ENCODE data around the gene DMRT3.

The DMRT3 gene

DNA sequence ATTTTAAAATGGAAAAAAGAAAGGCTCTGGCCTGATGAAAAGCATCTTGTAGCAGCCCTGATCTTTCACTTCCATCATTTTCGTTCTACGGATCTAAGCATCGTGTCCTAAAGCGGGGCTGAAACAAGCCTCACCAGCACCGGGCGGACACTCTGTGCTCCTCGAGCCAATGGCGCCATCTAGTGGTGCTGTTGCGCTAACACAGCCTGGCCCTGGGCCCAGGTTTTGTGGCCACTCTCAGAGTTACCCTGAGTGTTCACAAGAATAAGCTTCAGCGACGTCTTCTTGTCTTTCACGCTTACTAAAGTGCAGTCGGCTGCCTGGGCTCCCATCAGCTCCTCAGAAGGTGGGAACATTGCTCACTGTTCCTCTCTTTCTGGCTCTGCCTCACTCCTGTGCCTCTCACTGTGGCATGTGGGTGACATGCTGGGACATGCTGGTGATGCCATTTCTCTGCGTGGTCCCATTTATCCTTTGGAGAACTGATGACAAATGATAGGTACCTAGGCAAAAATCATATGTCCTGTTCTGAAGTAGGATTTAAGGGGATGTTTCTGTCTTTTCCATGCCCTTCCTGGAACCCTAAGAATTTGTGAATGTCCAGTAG lies 32.7 kb downstream of the DMRT3 start:
- FAIRE-seq, result peak; percentile 91
- DNase-seq (ENCODE audit: insufficient read length), result peak; percentile 45
- TF ChIP-seq POLR2A (IDR thresholded peaks at IDR 0.05; ENCODE audit: low read depth, low read length) (no peak), TAF1 (IDR thresholded peaks at IDR 0.05; ENCODE audit: borderline replicate concordance, low read depth, low read length) (no peak)

DNA sequence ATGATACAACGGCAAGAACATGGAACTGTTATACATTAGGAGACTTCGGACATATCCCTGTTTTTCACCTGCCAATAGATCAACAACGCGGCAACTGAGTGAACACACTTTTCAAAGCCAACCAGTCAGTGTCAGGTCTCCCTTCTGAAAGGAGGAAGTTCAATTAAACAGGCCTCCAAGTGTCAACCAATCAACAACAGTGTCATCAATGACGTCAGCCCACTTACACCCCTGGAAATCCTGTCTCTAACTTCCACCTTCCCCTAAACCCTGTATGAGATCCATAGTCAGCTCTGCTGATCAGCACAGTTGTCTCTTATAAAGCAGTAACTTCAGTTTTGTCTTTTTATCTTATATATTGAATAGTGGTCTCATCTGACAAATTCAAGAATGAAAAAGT lies 36.6 kb downstream of the DMRT3 start:
- FAIRE-seq, result no peak
- TF ChIP-seq POLR2A (IDR thresholded peaks at IDR 0.05; ENCODE audit: low read depth, low read length) (no peak), POLR2AphosphoS5 (IDR thresholded peaks at IDR 0.05; ENCODE audit: low read depth, low read length) (no peak), TAF1 (IDR thresholded peaks at IDR 0.05; ENCODE audit: borderline replicate concordance, low read depth, low read length) (no peak)
- DNase-seq (ENCODE audit: insufficient read length), result no peak

DNA sequence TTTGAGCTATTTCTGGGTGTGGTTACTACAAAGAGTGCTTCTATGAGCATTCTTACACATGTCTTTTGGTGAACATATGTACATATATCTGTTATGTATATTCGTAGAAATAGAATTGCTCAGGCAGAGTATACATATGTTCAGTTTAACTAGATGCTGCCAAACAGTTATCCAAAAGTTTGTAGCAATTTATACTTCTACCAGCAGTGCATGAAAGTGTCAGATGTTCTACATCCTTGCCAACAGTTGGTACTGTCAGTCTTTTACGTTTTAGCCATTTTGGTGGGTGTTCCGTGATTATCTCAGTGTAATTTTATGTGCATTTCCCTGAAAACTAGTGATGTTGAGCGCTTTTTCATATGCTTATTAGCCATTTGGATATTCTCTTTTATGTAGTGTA lies 37.8 kb downstream of the DMRT3 start:
- no peak for FAIRE-seq
- no peak for DNase-seq (ENCODE audit: insufficient read length)
- TF ChIP-seq TAF1 (IDR thresholded peaks at IDR 0.05; ENCODE audit: borderline replicate concordance, low read depth, low read length), result no peak
- no peak for TF ChIP-seq POLR2AphosphoS5 (IDR thresholded peaks at IDR 0.05; ENCODE audit: low read depth, low read length)
- TF ChIP-seq POLR2A (IDR thresholded peaks at IDR 0.05; ENCODE audit: low read depth, low read length), result no peak

DNA sequence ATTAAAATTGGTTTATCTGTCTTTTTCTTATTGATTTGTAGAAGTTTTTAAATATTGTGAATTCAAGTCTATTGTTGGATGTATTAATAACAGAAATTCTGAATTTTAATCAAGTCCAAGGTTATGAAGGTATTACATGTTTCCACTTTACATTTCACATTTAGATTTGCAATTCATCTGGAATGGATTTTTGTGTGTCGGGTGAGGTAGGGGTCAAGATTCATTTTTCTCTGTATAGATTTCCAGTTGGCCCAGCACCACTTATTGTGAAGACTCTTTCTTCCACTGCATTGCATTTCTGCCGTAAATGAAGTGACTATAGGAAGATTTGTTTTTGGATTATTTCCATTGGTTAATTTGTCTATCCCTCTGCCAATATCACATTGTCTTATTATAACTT lies 38.2 kb downstream of the DMRT3 start:
- no peak for FAIRE-seq
- TF ChIP-seq TAF1 (IDR thresholded peaks at IDR 0.05; ENCODE audit: borderline replicate concordance, low read depth, low read length) (no peak), POLR2A (IDR thresholded peaks at IDR 0.05; ENCODE audit: low read depth, low read length) (no peak), POLR2AphosphoS5 (IDR thresholded peaks at IDR 0.05; ENCODE audit: low read depth, low read length) (no peak)

GRCh38 chr9:1018121-1018520 lies 41.7 kb downstream of the DMRT3 start:
- TF ChIP-seq TAF1 (IDR thresholded peaks at IDR 0.05; ENCODE audit: borderline replicate concordance, low read depth, low read length) (no peak), POLR2AphosphoS5 (IDR thresholded peaks at IDR 0.05; ENCODE audit: low read depth, low read length) (no peak), POLR2A (IDR thresholded peaks at IDR 0.05; ENCODE audit: low read depth, low read length) (no peak)
- FAIRE-seq, result no peak
- no peak for DNase-seq (ENCODE audit: insufficient read length)

More for the DNA sequence above, 38.2 kb downstream of the DMRT3 start:
- DNase-seq (ENCODE audit: insufficient read length), result no peak

GRCh38 chr9:1024112-1024511 lies 47.7 kb downstream of the DMRT3 start:
- DNase-seq (ENCODE audit: insufficient read length) (no peak), FAIRE-seq (no peak)
- TF ChIP-seq POLR2AphosphoS5 (IDR thresholded peaks at IDR 0.05; ENCODE audit: low read depth, low read length) (no peak), POLR2A (IDR thresholded peaks at IDR 0.05; ENCODE audit: low read depth, low read length) (no peak), TAF1 (IDR thresholded peaks at IDR 0.05; ENCODE audit: borderline replicate concordance, low read depth, low read length) (no peak)

- no peak for DNase-seq (ENCODE audit: insufficient read length)
- FAIRE-seq, result no peak
- TF ChIP-seq POLR2A (IDR thresholded peaks at IDR 0.05; ENCODE audit: low read depth, low read length) (no peak), TAF1 (IDR thresholded peaks at IDR 0.05; ENCODE audit: borderline replicate concordance, low read depth, low read length) (no peak), POLR2AphosphoS5 (IDR thresholded peaks at IDR 0.05; ENCODE audit: low read depth, low read length) (no peak)
Observed at GRCh38 chr9:1025131-1025530, 48.7 kb downstream of the DMRT3 start.

GRCh38 chr9:1026219-1026618 lies 49.8 kb downstream of the DMRT3 start:
- TF ChIP-seq TAF1 (IDR thresholded peaks at IDR 0.05; ENCODE audit: borderline replicate concordance, low read depth, low read length) (no peak), POLR2A (IDR thresholded peaks at IDR 0.05; ENCODE audit: low read depth, low read length) (no peak)
- DNase-seq (ENCODE audit: insufficient read length) (no peak), FAIRE-seq (no peak)

- no peak for TF ChIP-seq POLR2AphosphoS5 (IDR thresholded peaks at IDR 0.05; ENCODE audit: low read depth, low read length)
- no peak for TF ChIP-seq TAF1 (IDR thresholded peaks at IDR 0.05; ENCODE audit: borderline replicate concordance, low read depth, low read length)
- no peak for TF ChIP-seq POLR2A (IDR thresholded peaks at IDR 0.05; ENCODE audit: low read depth, low read length)
- FAIRE-seq (no peak), DNase-seq (ENCODE audit: insufficient read length) (no peak)
Observed at GRCh38 chr9:1028501-1029190, 52.2 kb downstream of the DMRT3 start.

GRCh38 chr9:1031951-1032601 lies 55.6 kb downstream of the DMRT3 start:
- TF ChIP-seq POLR2A (IDR thresholded peaks at IDR 0.05; ENCODE audit: low read depth, low read length) (no peak), TAF1 (IDR thresholded peaks at IDR 0.05; ENCODE audit: borderline replicate concordance, low read depth, low read length) (no peak), POLR2AphosphoS5 (IDR thresholded peaks at IDR 0.05; ENCODE audit: low read depth, low read length) (no peak)
- no peak for FAIRE-seq
- no peak for DNase-seq (ENCODE audit: insufficient read length)

DNA sequence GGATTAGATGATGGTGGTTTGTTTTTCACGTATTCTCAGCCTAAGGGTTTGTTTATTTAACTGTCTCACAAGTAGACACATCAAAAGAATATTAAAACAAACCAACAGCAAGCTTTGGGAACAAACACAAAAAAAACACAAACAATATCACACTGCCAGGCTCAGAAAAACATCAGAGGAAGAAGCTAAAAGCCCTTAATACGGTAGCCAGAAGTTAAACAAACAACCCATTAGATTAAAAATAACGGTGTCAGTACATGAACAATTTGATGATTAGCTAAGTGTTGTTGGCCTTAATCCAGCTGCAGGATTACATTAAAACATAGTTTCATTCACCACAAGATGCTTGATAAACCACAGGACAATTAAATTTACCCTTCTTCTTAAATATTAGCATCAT lies 57.8 kb downstream of the DMRT3 start:
- TF ChIP-seq TAF1 (IDR thresholded peaks at IDR 0.05; ENCODE audit: borderline replicate concordance, low read depth, low read length), result no peak
- TF ChIP-seq POLR2AphosphoS5 (IDR thresholded peaks at IDR 0.05; ENCODE audit: low read depth, low read length), result no peak
- TF ChIP-seq POLR2A (IDR thresholded peaks at IDR 0.05; ENCODE audit: low read depth, low read length), result no peak
- DNase-seq (ENCODE audit: insufficient read length), result no peak
- FAIRE-seq, result no peak

DNA sequence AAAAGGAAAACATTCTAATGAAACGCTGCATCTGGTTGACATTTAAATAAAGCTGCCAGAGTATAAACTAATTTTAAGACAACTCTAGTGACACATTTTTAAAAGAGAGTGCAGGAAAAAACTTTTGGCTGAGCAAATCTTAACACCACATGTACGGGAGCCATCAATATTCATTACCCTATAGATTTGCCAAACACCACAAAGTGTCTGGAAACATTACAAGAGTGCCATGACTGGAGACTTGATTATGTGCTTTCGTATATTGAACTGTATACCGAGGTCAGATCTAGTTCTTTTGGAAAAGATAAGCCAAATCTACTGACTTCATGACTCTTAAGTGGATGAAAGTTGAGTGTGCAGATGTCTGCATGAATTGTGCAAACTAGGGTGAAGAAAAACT lies 63.1 kb downstream of the DMRT3 start:
- TF ChIP-seq POLR2A (IDR thresholded peaks at IDR 0.05; ENCODE audit: low read depth, low read length) (no peak), POLR2AphosphoS5 (IDR thresholded peaks at IDR 0.05; ENCODE audit: low read depth, low read length) (no peak), TAF1 (IDR thresholded peaks at IDR 0.05; ENCODE audit: borderline replicate concordance, low read depth, low read length) (no peak)
- FAIRE-seq, result no peak

More for the DNA sequence above, 63.1 kb downstream of the DMRT3 start:
- DNase-seq (ENCODE audit: insufficient read length), result no peak
